Mesothelial cell of epicardium (in vitro differentiated cells): ENCODE results near the gene HOXC6. TPM values are rescaled to one million over a fixed set of nuclear protein-coding genes. Genes with fewer than 3 reads are reported as not detected.

Experiments used
- DNase-seq, 2 experiments: peaks; one replicate each; pipeline ENCODE4 v3.0.0; 2021; ENCODE audit warnings: low spot score in 2 of 2; ENCODE audit not compliant: unreplicated experiment in 2 of 2
- H3K27ac Mint-ChIP-seq: 2 replicates; pipeline ENCODE4 v1.8.0; 2021; ENCODE audit warnings: mixed read lengths
- H3K27me3 Mint-ChIP-seq: 2 replicates; pipeline ENCODE4 v1.8.0; 2021; ENCODE audit warnings: low read depth, mixed read lengths
- H3K36me3 Mint-ChIP-seq: 2 replicates; pipeline ENCODE4 v1.8.0; 2021; ENCODE audit warnings: mixed read lengths
- H3K4me1 Mint-ChIP-seq: 2 replicates; pipeline ENCODE4 v1.8.0; 2021; ENCODE audit warnings: mixed read lengths
- H3K4me3 Mint-ChIP-seq: 2 replicates; pipeline ENCODE4 v1.8.0; 2021; ENCODE audit warnings: mild to moderate bottlenecking, moderate library complexity, mixed read lengths
- H3K9me3 Mint-ChIP-seq: 2 replicates; pipeline ENCODE4 v1.8.0; 2021; ENCODE audit warnings: mixed read lengths
- CTCF ChIP-seq: fragments of 200-600 bp; sonication (generic); IDR thresholded peaks from one replicate; pipeline ENCODE4 v1.5.0; 2021; ENCODE audit warnings: antibody characterized with exemption; ENCODE audit not compliant: unreplicated experiment
- total RNA-seq: library from RNA; stranded (reverse); gene quantifications from 3 replicates; pipeline ENCODE4 v1.2.1, GENCODE V29; 2021

Gene HOXC6
- total RNA-seq, 1 donor from 2014 or later = 15.5 TPM

GRCh38 chr12:54025499-54026405, 2.5 kb upstream of the HOXC6 start:
- peak overlapping the region; percentile 66 for H3K27ac Mint-ChIP-seq
- H3K9me3 Mint-ChIP-seq = no peaks in the 10 kb centered on the region
- peaks cover 86% of the 10 kb centered on the region for H3K27me3 Mint-ChIP-seq
- DNase-seq = no peak
- peaks cover 72% of the 10 kb centered on the region for H3K4me1 Mint-ChIP-seq
- no peak for TF ChIP-seq CTCF
- H3K36me3 Mint-ChIP-seq = no peaks in the 10 kb centered on the region
- no peak overlapping the region for H3K4me3 Mint-ChIP-seq

- no peaks in the 10 kb centered on the region for H3K9me3 Mint-ChIP-seq
- H3K4me1 Mint-ChIP-seq = peaks cover 73% of the 10 kb centered on the region
- no peak for TF ChIP-seq CTCF
- H3K27ac Mint-ChIP-seq = peak overlapping the region; percentile 75
- DNase-seq = no peak
- peaks cover 78% of the 10 kb centered on the region for H3K27me3 Mint-ChIP-seq
- H3K36me3 Mint-ChIP-seq = no peaks in the 10 kb centered on the region
- no peak overlapping the region for H3K4me3 Mint-ChIP-seq
These were observed 1.4 kb upstream of the HOXC6 start for GRCh38 chr12:54026640-54027441.

- no peak for TF ChIP-seq CTCF
These were observed 826 bp upstream of the HOXC6 start for GRCh38 chr12:54027442-54027786.

GRCh38 chr12:54029529-54030441, 1.5 kb downstream of the HOXC6 start:
- Mint-ChIP-seq H3K27ac (peak overlapping the region; percentile 97), H3K36me3 (no peaks in the 10 kb centered on the region), H3K9me3 (no peaks in the 10 kb centered on the region), H3K4me3 (peak overlapping the region; percentile 73), H3K4me1 (peaks cover 71% of the 10 kb centered on the region), H3K27me3 (peaks cover 51% of the 10 kb centered on the region)
- no peak for TF ChIP-seq CTCF
- peak in 1 of 2 experiments; percentile 61 for DNase-seq

More at GRCh38 chr12:54027442-54027786, 826 bp upstream of the HOXC6 start:
- peaks cover 72% of the 10 kb centered on the region for H3K27me3 Mint-ChIP-seq
- H3K9me3 Mint-ChIP-seq = no peaks in the 10 kb centered on the region
- no peak for DNase-seq
- peaks cover 73% of the 10 kb centered on the region for H3K4me1 Mint-ChIP-seq
- H3K27ac Mint-ChIP-seq = peak overlapping the region; percentile 75
- H3K36me3 Mint-ChIP-seq = no peaks in the 10 kb centered on the region
- H3K4me3 Mint-ChIP-seq = peak overlapping the region; percentile 73

GRCh38 chr12:54030442-54030801, 2.2 kb downstream of the HOXC6 start:
- no peak for TF ChIP-seq CTCF
- Mint-ChIP-seq H3K27me3 (peaks cover 49% of the 10 kb centered on the region), H3K4me3 (peak overlapping the region; percentile 66), H3K9me3 (no peaks in the 10 kb centered on the region), H3K36me3 (no peaks in the 10 kb centered on the region), H3K27ac (peak overlapping the region; percentile 97), H3K4me1 (peaks cover 75% of the 10 kb centered on the region)
- no peak for DNase-seq
